Astrocyte (in vitro differentiated cells and primary cell): ENCODE data around the gene AFF3.

Experiments used
- EZH2 ChIP-seq: IDR thresholded peaks from 2 replicates; pipeline ENCODE4 v1.6.1; 2012; ENCODE audit warnings: mild to moderate bottlenecking, low read length, inconsistent platforms; ENCODE audit not compliant: insufficient read depth
- TF ChIP-seq, protein P1 (sequence below): IDR thresholded peaks from 2 replicates; pipeline ENCODE4 v1.5.1; 2011; ENCODE audit warnings: low read depth, mild to moderate bottlenecking, inconsistent platforms, low read length, moderate library complexity; ENCODE audit not compliant: insufficient read depth

DNA sequence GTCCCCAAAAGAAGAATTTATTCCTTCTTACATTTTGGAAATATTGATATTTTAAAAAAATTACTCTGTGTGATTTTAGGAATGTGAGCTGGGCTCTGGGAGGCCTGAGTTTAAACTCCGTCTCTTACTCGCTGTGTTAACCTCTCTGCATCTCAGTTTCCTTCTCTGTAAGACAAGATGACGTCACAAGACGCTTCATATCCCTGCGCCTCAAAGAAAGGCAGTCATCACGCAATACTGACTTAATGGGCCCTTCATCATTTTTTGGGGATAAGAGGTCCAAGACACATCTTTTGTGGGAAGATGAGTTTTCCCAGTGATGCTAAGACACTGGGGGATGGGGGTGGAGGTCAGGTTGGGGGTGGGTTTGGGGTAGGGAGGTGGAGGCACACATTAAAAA is 320.4 kb downstream of the AFF3 start:
- TF ChIP-seq, protein P1, sequence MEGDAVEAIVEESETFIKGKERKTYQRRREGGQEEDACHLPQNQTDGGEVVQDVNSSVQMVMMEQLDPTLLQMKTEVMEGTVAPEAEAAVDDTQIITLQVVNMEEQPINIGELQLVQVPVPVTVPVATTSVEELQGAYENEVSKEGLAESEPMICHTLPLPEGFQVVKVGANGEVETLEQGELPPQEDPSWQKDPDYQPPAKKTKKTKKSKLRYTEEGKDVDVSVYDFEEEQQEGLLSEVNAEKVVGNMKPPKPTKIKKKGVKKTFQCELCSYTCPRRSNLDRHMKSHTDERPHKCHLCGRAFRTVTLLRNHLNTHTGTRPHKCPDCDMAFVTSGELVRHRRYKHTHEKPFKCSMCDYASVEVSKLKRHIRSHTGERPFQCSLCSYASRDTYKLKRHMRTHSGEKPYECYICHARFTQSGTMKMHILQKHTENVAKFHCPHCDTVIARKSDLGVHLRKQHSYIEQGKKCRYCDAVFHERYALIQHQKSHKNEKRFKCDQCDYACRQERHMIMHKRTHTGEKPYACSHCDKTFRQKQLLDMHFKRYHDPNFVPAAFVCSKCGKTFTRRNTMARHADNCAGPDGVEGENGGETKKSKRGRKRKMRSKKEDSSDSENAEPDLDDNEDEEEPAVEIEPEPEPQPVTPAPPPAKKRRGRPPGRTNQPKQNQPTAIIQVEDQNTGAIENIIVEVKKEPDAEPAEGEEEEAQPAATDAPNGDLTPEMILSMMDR: no peak
- no peak for TF ChIP-seq EZH2
